Activated T-helper 1 cell treated with Interleukin-2 at 50 U/mL for 16 hours (primary cell): ENCODE measurements around the gene MLPH.

Source experiments
- DNase-seq: peaks from one replicate; pipeline ENCODE4 v3.0.0-alpha.2; 2020; ENCODE audit warnings: low read depth

The MLPH gene

GRCh38 chr2:237568121-237568660, 81.1 kb downstream of the MLPH start:
- DNase-seq, result no peak

DNA sequence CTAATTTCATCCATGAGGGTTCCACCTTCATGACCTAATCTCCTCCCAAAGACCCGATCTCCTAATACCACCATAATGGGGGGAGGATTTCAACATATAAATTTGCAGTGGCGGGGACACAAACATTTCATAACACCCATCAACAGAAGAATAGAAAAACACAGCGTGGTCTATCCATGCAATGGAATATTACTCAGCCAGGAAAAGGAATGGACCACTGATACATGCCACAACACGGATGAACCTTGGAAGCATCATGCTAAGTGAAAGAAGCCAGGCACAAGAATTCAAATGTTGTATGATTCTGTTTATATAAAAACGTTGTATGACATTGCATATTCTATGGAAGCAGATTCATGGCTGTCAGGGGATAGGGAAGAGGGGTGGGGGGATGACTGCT, 82.0 kb downstream of the MLPH start:
- no peak for DNase-seq

DNA sequence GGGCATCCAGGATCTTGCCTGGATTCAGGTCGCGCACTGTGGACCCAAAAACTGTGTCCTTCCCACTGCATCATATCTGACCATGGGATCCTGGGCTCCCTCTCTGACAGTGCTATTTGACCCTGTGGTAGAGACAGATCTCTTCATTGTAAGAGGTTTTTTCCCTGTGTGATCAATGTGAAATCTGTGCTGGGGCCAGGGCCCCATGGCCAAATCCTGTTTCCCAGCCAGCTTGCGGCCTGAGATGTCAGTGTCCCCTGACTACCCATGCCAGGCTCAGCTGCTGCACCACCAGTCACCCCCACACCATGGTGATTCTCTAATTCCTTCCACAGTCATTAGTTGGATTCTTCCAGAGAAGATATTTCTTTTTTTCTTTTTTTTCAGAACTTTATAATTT, 82.8 kb downstream of the MLPH start:
- no peak for DNase-seq

GRCh38 chr2:237570776-237571335, 83.8 kb downstream of the MLPH start:
- no peak for DNase-seq

DNA sequence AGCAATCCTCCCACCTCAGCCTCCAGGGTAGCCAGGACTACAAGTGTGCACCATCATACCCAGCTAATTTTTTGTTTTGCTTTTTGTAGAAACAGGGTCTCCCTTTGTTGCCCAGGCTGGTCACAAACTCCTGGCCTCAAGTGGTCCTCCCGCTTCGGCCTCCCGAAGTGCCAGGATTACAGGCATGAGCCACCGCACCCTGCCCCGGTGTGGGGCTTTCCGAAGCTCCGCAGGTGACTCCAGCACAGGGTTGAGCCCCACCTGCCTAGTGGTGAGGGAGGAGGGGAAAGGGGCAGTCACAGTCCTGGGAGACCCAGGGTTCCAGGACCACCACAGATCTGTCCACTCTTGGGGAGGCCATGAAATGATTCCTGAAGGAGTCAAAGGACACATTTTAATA, 84.5 kb downstream of the MLPH start:
- DNase-seq, result no peak

GRCh38 chr2:237572021-237572741, 85.1 kb downstream of the MLPH start:
- peak; percentile 67 for DNase-seq

- DNase-seq, result no peak
Observed at GRCh38 chr2:237572742-237573101, 85.7 kb downstream of the MLPH start.

DNA sequence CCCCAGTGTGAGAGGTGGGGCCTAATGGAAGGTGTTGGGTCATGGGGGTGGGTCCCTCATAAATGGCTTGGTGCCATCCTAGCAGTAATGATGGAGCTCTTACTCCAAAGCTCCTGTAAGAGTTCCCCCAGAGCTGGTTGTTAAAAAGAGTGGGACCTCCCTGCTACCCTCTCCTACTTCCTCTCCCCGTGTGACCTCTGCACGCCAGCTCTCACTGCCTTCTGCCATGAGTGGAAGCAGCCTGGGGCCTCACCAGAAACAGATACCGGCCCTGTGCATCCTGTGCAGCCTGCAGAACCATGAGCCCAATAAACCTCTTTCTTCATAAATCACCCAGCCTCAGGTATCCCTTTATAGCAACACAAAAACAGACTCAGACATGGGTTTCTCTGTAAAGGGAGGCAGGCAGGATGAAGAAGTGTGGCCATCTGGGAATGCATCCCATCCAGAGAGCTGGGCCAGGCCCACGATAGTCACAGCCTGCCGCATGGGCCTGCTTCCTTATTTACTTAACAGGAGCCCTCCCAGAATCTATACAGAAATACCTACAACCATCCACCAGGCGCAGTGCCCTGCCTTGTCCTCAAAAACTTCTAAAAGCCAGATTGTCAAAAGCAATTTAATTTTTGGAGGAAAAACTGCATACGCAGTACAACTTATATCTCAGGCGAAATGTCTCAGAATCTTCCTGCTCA, 86.8 kb downstream of the MLPH start:
- DNase-seq, result no peak

DNA sequence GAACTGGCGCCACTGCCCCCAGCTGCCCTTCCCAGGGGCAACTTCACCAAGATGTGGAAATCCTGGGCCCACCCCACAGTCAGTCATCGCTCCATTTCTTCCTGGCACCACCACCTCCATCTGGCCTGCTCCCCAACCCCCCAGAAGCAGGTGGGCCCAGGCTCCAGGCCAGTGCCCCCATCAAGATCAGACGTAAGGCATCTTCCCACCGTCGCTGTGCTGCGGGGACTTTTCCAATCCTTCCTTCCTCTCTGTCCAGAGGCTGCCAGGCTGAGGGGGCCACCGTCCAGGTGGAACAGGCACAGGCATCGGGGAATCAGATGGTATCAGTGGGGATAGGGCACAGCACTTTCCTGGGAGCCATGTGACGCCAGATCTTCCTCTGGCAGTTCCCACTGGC, 87.4 kb downstream of the MLPH start:
- no peak for DNase-seq

GRCh38 chr2:237574894-237575868, 88.1 kb downstream of the MLPH start:
- no peak for DNase-seq

- no peak for DNase-seq
Observed at GRCh38 chr2:237575869-237576862, 89.1 kb downstream of the MLPH start.

DNA sequence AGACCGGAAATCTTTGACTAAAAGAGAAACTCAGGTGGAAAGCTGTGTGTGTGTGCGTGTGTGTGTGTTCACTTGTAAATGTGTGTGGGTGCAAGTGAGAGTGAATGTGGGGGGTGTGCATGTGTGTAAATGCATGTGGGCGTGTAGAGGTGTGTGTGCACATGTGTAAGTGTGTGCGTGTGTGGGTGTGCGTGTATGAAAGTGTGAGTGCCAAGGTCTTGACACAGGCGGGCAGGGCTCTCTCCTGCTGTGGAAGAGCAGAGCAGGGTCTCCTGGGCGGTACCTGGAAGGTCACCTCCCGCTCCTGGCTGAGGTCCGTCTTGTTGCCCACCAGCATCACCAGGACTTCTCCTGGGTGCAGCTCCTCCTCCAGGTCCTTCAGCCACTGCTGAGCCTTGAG, 89.9 kb downstream of the MLPH start:
- no peak for DNase-seq

- DNase-seq, result no peak
Observed at GRCh38 chr2:237577458-237577857, 90.4 kb downstream of the MLPH start.

GRCh38 chr2:237577956-237578870, 91.2 kb downstream of the MLPH start:
- DNase-seq, result no peak

- no peak for DNase-seq
Observed at GRCh38 chr2:237581326-237581725, 94.3 kb downstream of the MLPH start.

DNA sequence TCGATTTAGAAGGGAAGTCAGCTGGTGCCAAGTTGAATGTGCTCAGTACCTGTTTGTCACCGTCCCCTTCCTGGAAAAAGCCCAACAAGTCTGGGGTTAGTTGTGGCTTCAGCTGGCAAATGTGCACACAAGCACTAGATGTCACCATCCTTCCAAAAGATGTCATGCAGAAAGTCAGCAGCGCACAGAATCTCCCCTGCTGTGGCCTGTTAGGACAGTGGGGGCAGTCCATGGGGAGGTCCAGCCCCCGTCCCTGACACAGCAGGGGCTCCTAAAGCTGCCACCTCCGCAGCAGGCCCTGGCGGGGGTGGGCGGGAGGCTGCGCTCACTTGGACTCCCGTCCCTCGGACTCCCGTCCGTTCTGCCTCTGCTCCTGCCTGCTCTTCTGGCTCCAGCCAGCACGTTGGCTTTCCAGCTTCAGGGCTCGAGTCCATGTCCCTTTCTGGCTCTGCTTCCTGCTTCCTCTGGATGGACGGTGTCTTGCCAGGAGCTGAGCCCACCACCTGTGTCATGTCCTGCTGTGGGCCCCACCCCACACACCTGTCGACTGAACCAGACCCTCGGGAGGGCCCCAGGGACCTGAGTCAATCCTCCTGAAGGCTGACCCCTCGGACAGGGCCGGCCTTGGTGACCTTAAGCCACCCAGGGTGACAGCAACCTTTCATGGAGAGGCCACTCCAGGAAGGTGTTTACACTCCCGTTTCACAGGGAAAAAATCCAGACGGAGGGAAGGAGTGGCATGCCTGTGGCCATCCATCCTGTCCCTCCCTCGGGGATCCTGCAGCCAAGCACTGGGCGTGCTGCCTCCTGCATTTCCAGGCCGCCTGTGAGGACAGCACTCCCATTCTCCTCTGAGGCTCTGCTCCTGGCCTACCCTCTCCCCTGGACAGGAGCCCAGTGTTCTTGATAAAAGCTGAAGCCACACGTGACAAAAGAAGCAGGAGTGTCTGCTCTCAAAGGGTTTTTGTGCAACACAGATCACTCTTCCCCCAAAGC, 95.0 kb downstream of the MLPH start:
- no peak for DNase-seq

- DNase-seq, result no peak
Observed at GRCh38 chr2:237583385-237584295, 96.6 kb downstream of the MLPH start.
